ENCODE measurements around the gene DNASE1L2. TPM values are rescaled to one million over a fixed set of nuclear protein-coding genes. Genes with fewer than 3 reads are reported as not detected.

Gene DNASE1L2
- total and polyA plus RNA-seq, 10 of the 15 experiments (the other 5 are each of a cell fraction or from before 2014, with no cell fraction given): 0.06 to 1.5 (median 0.29) TPM

GRCh38 chr16:2273484-2273883, 37.2 kb downstream of the DNASE1L2 start (continued):
- TF ChIP-seq E4F1 (IDR thresholded peaks at IDR 0.05; ENCODE audit: borderline replicate concordance, partially characterized antibody) (no peak), SIX5 (IDR thresholded peaks at IDR 0.05; ENCODE audit: low read depth, low read length, severe bottlenecking) (no peak), SMARCA5 (IDR thresholded peaks at IDR 0.05) (no peak), RAD21 (IDR thresholded peaks at IDR 0.05; ENCODE audit: insufficient read depth, low read depth, low read length) (no peak), IKZF1 (conservative IDR thresholded peaks at IDR 0.05) (no peak), FOS (IDR thresholded peaks at IDR 0.05; ENCODE audit: borderline replicate concordance, extremely low read depth, insufficient read length) (no peak), ZZZ3 (IDR thresholded peaks at IDR 0.05; ENCODE audit: control insufficient read depth, insufficient read length, low read depth) (no peak)

GRCh38 chr16:2273931-2274330, 37.7 kb downstream of the DNASE1L2 start:
- Histone ChIP-seq H3K9ac (ENCODE audit: control insufficient read depth, insufficient read depth, low read length) (no peak overlapping the region), H3K4me1 (ENCODE audit: control insufficient read depth, insufficient read depth, low read length) (peaks cover 11% of the 10 kb centered on the region), H3K36me3 (ENCODE audit: control insufficient read depth in 2 of 2, insufficient read depth in 2 of 2, low read length in 1 of 2) (no peaks in the 10 kb centered on the region), H3K9me3 (replicated peaks; ENCODE audit: control insufficient read depth, insufficient read depth, low read length) (no peaks in the 10 kb centered on the region), H3K4me3 (no peak overlapping the region), H3K27ac (ENCODE audit: control insufficient read depth, insufficient read depth) (no peak overlapping the region), H4K20me1 (ENCODE audit: control insufficient read depth, insufficient read depth) (0 out of 2 replicates have a peak, but pooled peaks cover 3% of the 10 kb centered on the region), H2AFZ (ENCODE audit: control insufficient read depth, low read depth, low read length) (no peak overlapping the region), H3K79me2 (ENCODE audit: control insufficient read depth, insufficient read depth, low read length) (peaks cover 3% of the 10 kb centered on the region), H3K27me3 (replicated peaks in 1 of 2; ENCODE audit: control insufficient read depth in 2 of 2, insufficient read depth in 2 of 2, low read length in 1 of 2) (no peaks in the 10 kb centered on the region), H3K4me2 (ENCODE audit: control insufficient read depth, insufficient read depth) (no peak overlapping the region)
- CTCF ChIA-PET: no interaction called here
- SMC1A ChIA-PET (ENCODE audit: uncharacterized antibody, unreplicated experiment): interaction anchor here (1.0 kb wide), 1 partner anchor 10 kb away, joined by 3 read pairs; no protein-coding TSS in a partner anchor
- intact Hi-C loops (cut with micrococcal nuclease; ENCODE audit: unreplicated experiment) (no loop called here), in situ Hi-C loops (cut with MboI) (no loop called here)
- 83% methylated on average over 10 of the region's 10 CpGs for WGBS (ENCODE audit: insufficient coverage, insufficient replicate concordance, low lambda C conversion rate, missing lambda C conversion rate)
- DNase-seq (ENCODE audit: low read depth, low spot score) (no peak), FAIRE-seq (no peak), ATAC-seq (no peak)
- RAD21 ChIA-PET (ENCODE audit: unreplicated experiment): no interaction called here
- no TSS peak for BruUV-seq (replicated peaks)
- POLR2A ChIA-PET: no interaction called here
- no peak for TF ChIP-seq ZBTB40 (IDR thresholded peaks at IDR 0.05; ENCODE audit: borderline replicate concordance)
- TF ChIP-seq CBX3 (IDR thresholded peaks at IDR 0.05; ENCODE audit: borderline replicate concordance, low read depth): no peak
- TF ChIP-seq NR2C2 (IDR thresholded peaks at IDR 0.05; ENCODE audit: borderline replicate concordance, control insufficient read depth, insufficient read length, low read depth): no peak
- TF ChIP-seq MTA3 (IDR thresholded peaks at IDR 0.05; ENCODE audit: borderline replicate concordance, low read length): no peak
- no peak for TF ChIP-seq USF2 (IDR thresholded peaks at IDR 0.05; ENCODE audit: borderline replicate concordance, low read depth, low read length)
- no peak for TF ChIP-seq KDM1A (IDR thresholded peaks at IDR 0.05; ENCODE audit: borderline replicate concordance)
- no peak for TF ChIP-seq ESRRA (IDR thresholded peaks at IDR 0.05; ENCODE audit: low read length)
- no peak for TF ChIP-seq ATF7 (IDR thresholded peaks at IDR 0.05; ENCODE audit: low read depth)

All from GM12878 (cell line).